GM21737 (cell line): Measurements from ENCODE around the gene CD99.
A peak's percentile ranks its signal among the peaks of the same experiment; 100 is the strongest.

Experiments used
- ATAC-seq: cut with Tn5 transposase; IDR thresholded peaks from one replicate; pipeline ENCODE4 v1.9.1; 2021; ENCODE audit warnings: mild to moderate bottlenecking, moderate library complexity; ENCODE audit not compliant: unreplicated experiment

CD99 gene

GRCh38 chrX:2690856-2691542 is at the start of gene CD99:
CD99 (plus strand) TSS chrX:2691295; CDS start chrX:2691361, 66 bp downstream.
- peak; percentile 88 for ATAC-seq

GRCh38 chrX:2642146-2642545 is 48.9 kb upstream of the CD99 start:
- no peak for ATAC-seq

GRCh38 chrX:2642791-2643190 is 48.3 kb upstream of the CD99 start:
- no peak for ATAC-seq

GRCh38 chrX:2643880-2644279 is 47.2 kb upstream of the CD99 start:
- no peak for ATAC-seq

- no peak for ATAC-seq
Measured at GRCh38 chrX:2645563-2645962, 45.5 kb upstream of the CD99 start.

- ATAC-seq, result no peak
Measured at GRCh38 chrX:2647627-2648026, 43.5 kb upstream of the CD99 start.

GRCh38 chrX:2650037-2650436 is 41.1 kb upstream of the CD99 start:
- ATAC-seq, result no peak

- ATAC-seq, result no peak
Measured at GRCh38 chrX:2650865-2651264, 40.2 kb upstream of the CD99 start.

GRCh38 chrX:2652106-2652505 is 39.0 kb upstream of the CD99 start:
- no peak for ATAC-seq

GRCh38 chrX:2654436-2655340 is 36.4 kb upstream of the CD99 start:
- no peak for ATAC-seq

GRCh38 chrX:2656257-2656836 is 34.7 kb upstream of the CD99 start:
- ATAC-seq, result no peak

GRCh38 chrX:2657532-2658113 is 33.5 kb upstream of the CD99 start:
- no peak for ATAC-seq

GRCh38 chrX:2658585-2659292 is 32.4 kb upstream of the CD99 start:
- ATAC-seq, result no peak

GRCh38 chrX:2662586-2662985 is 28.5 kb upstream of the CD99 start:
- ATAC-seq, result no peak

GRCh38 chrX:2664502-2664901 is 26.6 kb upstream of the CD99 start:
- ATAC-seq, result no peak

- no peak for ATAC-seq
Measured at GRCh38 chrX:2665387-2666304, 25.4 kb upstream of the CD99 start.

- ATAC-seq, result no peak
Measured at GRCh38 chrX:2666491-2666890, 24.6 kb upstream of the CD99 start.

- no peak for ATAC-seq
Measured at GRCh38 chrX:2670978-2671377, 20.1 kb upstream of the CD99 start.

GRCh38 chrX:2672084-2672483 is 19.0 kb upstream of the CD99 start:
- ATAC-seq, result no peak

GRCh38 chrX:2673611-2674010 is 17.5 kb upstream of the CD99 start:
- ATAC-seq, result no peak
